Activated CD4-positive, CD25-positive, alpha-beta regulatory T cell (primary cell): ENCODE data around the gene TMEM108.

Experiments
- DNase-seq, 4 experiments: peaks; one replicate each; lab custom pipeline; 2025; lab: John Stamatoyannopoulos, UW

Gene TMEM108

GRCh38 chr3:133278260-133279043 lies 240.3 kb downstream of the TMEM108 start:
- DNase-seq = no peak

GRCh38 chr3:133280586-133280985 lies 242.4 kb downstream of the TMEM108 start:
- DNase-seq = no peak

- DNase-seq = no peak
Measured at GRCh38 chr3:133282236-133282635, 244.0 kb downstream of the TMEM108 start.

- DNase-seq = no peak
Measured at GRCh38 chr3:133283958-133284807, 246.0 kb downstream of the TMEM108 start.

- DNase-seq = no peak
Measured at GRCh38 chr3:133289322-133289721, 251.1 kb downstream of the TMEM108 start.

- no peak for DNase-seq
Measured at GRCh38 chr3:133292296-133292695, 254.1 kb downstream of the TMEM108 start.

- DNase-seq = no peak
Measured at GRCh38 chr3:133293397-133294110, 255.4 kb downstream of the TMEM108 start.

GRCh38 chr3:133294253-133294652 lies 256.1 kb downstream of the TMEM108 start:
- DNase-seq = no peak

GRCh38 chr3:133295199-133295901 lies 257.2 kb downstream of the TMEM108 start:
- DNase-seq = no peak

- DNase-seq = no peak
Measured at GRCh38 chr3:133295944-133296917, 258.0 kb downstream of the TMEM108 start.

- no peak for DNase-seq
Measured at GRCh38 chr3:133296981-133297380, 258.8 kb downstream of the TMEM108 start.

GRCh38 chr3:133300102-133300501 lies 261.9 kb downstream of the TMEM108 start:
- no peak for DNase-seq

GRCh38 chr3:133301194-133301593 lies 263.0 kb downstream of the TMEM108 start:
- DNase-seq = no peak

- no peak for DNase-seq
Measured at GRCh38 chr3:133301731-133302130, 263.5 kb downstream of the TMEM108 start.

- no peak for DNase-seq
Measured at GRCh38 chr3:133303430-133303829, 265.2 kb downstream of the TMEM108 start.

GRCh38 chr3:133317866-133318265 lies 279.7 kb downstream of the TMEM108 start:
- DNase-seq = no peak

- no peak for DNase-seq
Measured at GRCh38 chr3:133328373-133328772, 290.2 kb downstream of the TMEM108 start.

- DNase-seq = no peak
Measured at GRCh38 chr3:133329626-133330025, 291.4 kb downstream of the TMEM108 start.

GRCh38 chr3:133330065-133330464 lies 291.9 kb downstream of the TMEM108 start:
- no peak for DNase-seq

- DNase-seq = no peak
Measured at GRCh38 chr3:133330522-133330921, 292.3 kb downstream of the TMEM108 start.

GRCh38 chr3:133354721-133355120 lies 316.5 kb downstream of the TMEM108 start:
- DNase-seq = no peak
